GM19438 (cell line): ENCODE measurements around the gene STAT6.
"Not testable (repeated sequence)": the region's sequence is repeated elsewhere in the genome, so short reads cannot be mapped to it uniquely, and the experiment has no call there.

ENCODE experiments used
- ATAC-seq: cut with Tn5 transposase; IDR thresholded peaks from one replicate; pipeline ENCODE4 v1.9.1; 2021; ENCODE audit warnings: low read depth; ENCODE audit not compliant: unreplicated experiment

The STAT6 gene

GRCh38 chr12:57058454-57058853, 52.7 kb downstream of the STAT6 start:
- no peak for ATAC-seq

GRCh38 chr12:57057067-57057751, 54.0 kb downstream of the STAT6 start:
- no peak for ATAC-seq

GRCh38 chr12:57055824-57056223, 55.3 kb downstream of the STAT6 start:
- ATAC-seq = no peak

GRCh38 chr12:57053901-57054300, 57.3 kb downstream of the STAT6 start:
- not testable (repeated sequence) for ATAC-seq

- not testable (repeated sequence) for ATAC-seq
These were observed 58.0 kb downstream of the STAT6 start for GRCh38 chr12:57053146-57053545.

- no peak for ATAC-seq
These were observed 60.2 kb downstream of the STAT6 start for GRCh38 chr12:57051011-57051410.

- no peak for ATAC-seq
These were observed 61.3 kb downstream of the STAT6 start, which contains the start of gene MYO1A for GRCh38 chr12:57049890-57050289. Gene MYO1A, minus strand, starts transcription at chr12:57050129. Its CDS starts 1,806 bp downstream, at chr12:57048323.

- no peak for ATAC-seq
These were observed 62.1 kb downstream of the STAT6 start for GRCh38 chr12:57049119-57049446.

GRCh38 chr12:57048423-57049118, 62.6 kb downstream of the STAT6 start:
- no peak for ATAC-seq

GRCh38 chr12:57047981-57048380, 63.2 kb downstream of the STAT6 start:
- no peak for ATAC-seq

- ATAC-seq = no peak
These were observed 63.9 kb downstream of the STAT6 start for GRCh38 chr12:57046947-57047890.

- no peak for ATAC-seq
These were observed 64.9 kb downstream of the STAT6 start for GRCh38 chr12:57046086-57046791.
